Measurements from ENCODE around the gene TSC1. TPM values are rescaled to one million over a fixed set of nuclear protein-coding genes. Genes with fewer than 3 reads are reported as not detected.

Gene TSC1
- total and polyA plus RNA-seq, 2 donors from 2014 or later, result 13.1 to 45.4 TPM

GRCh38 chr9:132854832-132855231 is 89.6 kb downstream of the TSC1 start:
- Histone ChIP-seq H3K36me3 (ENCODE audit: control insufficient read depth in 2 of 3, insufficient read depth in 3 of 3, low read length in 3 of 3) (no peaks in the 10 kb centered on the region), H3K27ac (ENCODE audit: low read depth in 2 of 2, low read length in 2 of 2) (no peak overlapping the region), H3K27me3 (ENCODE audit: control insufficient read depth, insufficient read depth, low read length) (no peaks in the 10 kb centered on the region), H3K4me3 (ENCODE audit: low read length in 3 of 3) (no peak overlapping the region), H3K9me3 (ENCODE audit: control insufficient read depth in 2 of 3, insufficient read depth in 1 of 3, low read length in 3 of 3) (no peaks in the 10 kb centered on the region), H3K9ac (ENCODE audit: low read length in 3 of 3) (no peak overlapping the region), H3K4me1 (ENCODE audit: control insufficient read depth in 2 of 3, insufficient read depth in 2 of 3, low read depth in 1 of 3, low read length in 3 of 3) (no peaks in the 10 kb centered on the region)
- FAIRE-seq (no peak), DNase-seq (no peak)
- no peak for TF ChIP-seq CTCF (IDR thresholded peaks at IDR 0.05; ENCODE audit: borderline replicate concordance, extremely low read depth, insufficient read depth)
- intact Hi-C loops (cut with DNase I), result no loop called here

DNA sequence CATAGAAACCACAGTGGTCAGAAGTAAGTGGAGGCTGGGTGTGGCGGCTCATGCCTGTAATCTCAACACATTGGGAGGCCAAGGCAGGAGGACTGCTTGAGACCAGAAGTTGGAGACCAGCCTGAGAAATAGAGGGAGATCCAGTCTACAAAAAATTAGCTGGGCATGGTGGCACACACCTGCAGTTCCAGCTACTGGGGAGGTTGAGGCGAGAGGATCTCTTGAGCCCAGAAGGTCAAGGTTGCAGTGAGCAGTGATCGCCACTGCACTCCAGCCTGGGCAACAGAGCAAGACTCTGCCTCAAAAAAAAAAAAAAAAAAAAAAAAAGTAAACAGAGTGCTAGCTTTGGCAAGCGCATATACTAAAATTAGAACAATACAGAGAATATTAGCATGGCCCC is 90.9 kb downstream of the TSC1 start:
- TF ChIP-seq CTCF (IDR thresholded peaks at IDR 0.05; ENCODE audit: borderline replicate concordance, extremely low read depth, insufficient read depth), result no peak
- H3K4me3 ChIP-seq (ENCODE audit: low read length in 3 of 3), result no peak overlapping the region
- H3K9ac ChIP-seq (ENCODE audit: low read length in 3 of 3), result no peak overlapping the region
- no peak overlapping the region for H3K27ac ChIP-seq (ENCODE audit: low read depth in 2 of 2, low read length in 2 of 2)
- FAIRE-seq (no peak), DNase-seq (peak in 1 of 5 donors; percentile 13)
- no peaks in the 10 kb centered on the region for H3K36me3 ChIP-seq (ENCODE audit: control insufficient read depth in 2 of 3, insufficient read depth in 3 of 3, low read length in 3 of 3)
- H3K9me3 ChIP-seq (ENCODE audit: control insufficient read depth in 2 of 3, insufficient read depth in 1 of 3, low read length in 3 of 3), result no peaks in the 10 kb centered on the region
- intact Hi-C loops (cut with DNase I), result no loop called here
- H3K4me1 ChIP-seq (ENCODE audit: control insufficient read depth in 2 of 3, insufficient read depth in 2 of 3, low read depth in 1 of 3, low read length in 3 of 3), result no peaks in the 10 kb centered on the region
- no peaks in the 10 kb centered on the region for H3K27me3 ChIP-seq (ENCODE audit: control insufficient read depth, insufficient read depth, low read length)

DNA sequence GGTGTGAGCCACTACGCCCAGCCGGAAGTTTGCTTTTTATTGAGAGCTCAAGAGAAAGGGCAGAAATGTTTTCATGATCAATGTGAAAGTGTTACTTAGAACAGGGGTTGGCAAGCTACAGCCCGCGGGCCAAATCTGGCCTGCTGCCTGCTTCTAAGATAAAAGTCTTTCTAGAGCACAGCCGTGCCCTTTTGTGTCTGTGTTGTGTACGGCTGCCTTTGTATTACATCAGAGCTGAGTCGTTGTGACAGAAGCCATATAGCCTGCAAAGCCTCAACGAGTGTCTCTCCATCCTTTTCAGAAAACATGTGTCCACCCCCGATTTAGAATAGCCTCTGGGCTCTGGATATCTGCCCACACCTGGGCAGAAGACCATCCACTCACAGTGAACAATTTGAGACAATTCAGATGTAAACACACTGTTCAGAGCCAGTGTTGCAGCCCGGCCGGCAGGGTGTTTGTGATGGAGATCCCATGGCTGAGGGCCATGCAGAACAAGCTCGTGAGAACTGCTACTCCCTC is 95.2 kb downstream of the TSC1 start:
- no peaks in the 10 kb centered on the region for H3K4me1 ChIP-seq (ENCODE audit: control insufficient read depth in 2 of 3, insufficient read depth in 2 of 3, low read depth in 1 of 3, low read length in 3 of 3)
- FAIRE-seq (no peak), DNase-seq (no peak)
- H3K27ac ChIP-seq (ENCODE audit: low read depth in 2 of 2, low read length in 2 of 2), result no peak overlapping the region
- no peaks in the 10 kb centered on the region for H3K9me3 ChIP-seq (ENCODE audit: control insufficient read depth in 2 of 3, insufficient read depth in 1 of 3, low read length in 3 of 3)
- intact Hi-C loops (cut with DNase I), result no loop called here
- H3K4me3 ChIP-seq (ENCODE audit: low read length in 3 of 3), result no peak overlapping the region
- H3K27me3 ChIP-seq (ENCODE audit: control insufficient read depth, insufficient read depth, low read length), result no peaks in the 10 kb centered on the region
- H3K36me3 ChIP-seq (ENCODE audit: control insufficient read depth in 2 of 3, insufficient read depth in 3 of 3, low read length in 3 of 3), result no peaks in the 10 kb centered on the region
- no peak overlapping the region for H3K9ac ChIP-seq (ENCODE audit: low read length in 3 of 3)
- TF ChIP-seq CTCF (IDR thresholded peaks at IDR 0.05; ENCODE audit: borderline replicate concordance, extremely low read depth, insufficient read depth), result no peak

GRCh38 chr9:132846918-132847515 is 97.4 kb downstream of the TSC1 start:
- Histone ChIP-seq H3K27ac (ENCODE audit: low read depth in 2 of 2, low read length in 2 of 2) (no peak overlapping the region), H3K27me3 (ENCODE audit: control insufficient read depth, insufficient read depth, low read length) (no peaks in the 10 kb centered on the region), H3K36me3 (ENCODE audit: control insufficient read depth in 2 of 3, insufficient read depth in 3 of 3, low read length in 3 of 3) (no peaks in the 10 kb centered on the region), H3K9me3 (ENCODE audit: control insufficient read depth in 2 of 3, insufficient read depth in 1 of 3, low read length in 3 of 3) (no peaks in the 10 kb centered on the region), H3K9ac (ENCODE audit: low read length in 3 of 3) (no peak overlapping the region), H3K4me3 (ENCODE audit: low read length in 3 of 3) (no peak overlapping the region), H3K4me1 (ENCODE audit: control insufficient read depth in 2 of 3, insufficient read depth in 2 of 3, low read depth in 1 of 3, low read length in 3 of 3) (no peaks in the 10 kb centered on the region)
- intact Hi-C loops (cut with DNase I), result no loop called here
- no peak for DNase-seq
- FAIRE-seq, result no peak
- TF ChIP-seq CTCF (IDR thresholded peaks at IDR 0.05; ENCODE audit: borderline replicate concordance, extremely low read depth, insufficient read depth), result no peak
